LNCAP (cell line): Measurements from ENCODE around the gene IL32.

ENCODE experiments used
- CTCF ChIP-seq: fragments of 450-650 bp; IDR thresholded peaks from 2 replicates; pipeline ENCODE4 v1.5.1; 2017; ENCODE audit warnings: mild to moderate bottlenecking

IL32 gene

GRCh38 chr16:3065742-3066439, 451 bp downstream of the IL32 start:
- TF ChIP-seq CTCF = no peak

- no peak for TF ChIP-seq CTCF
Measured at GRCh38 chr16:3066440-3066748, 954 bp downstream of the IL32 start.

- no peak for TF ChIP-seq CTCF
Measured at GRCh38 chr16:3068487-3068886, 3.0 kb downstream of the IL32 start.

GRCh38 chr16:3070608-3071111, 5.2 kb downstream of the IL32 start:
- TF ChIP-seq CTCF = no peak

- TF ChIP-seq CTCF = no peak
Measured at GRCh38 chr16:3071655-3072054, 6.2 kb downstream of the IL32 start.

- no peak for TF ChIP-seq CTCF
Measured at GRCh38 chr16:3073448-3073847, 8.0 kb downstream of the IL32 start.

- no peak for TF ChIP-seq CTCF
Measured at GRCh38 chr16:3074860-3075522, 9.6 kb downstream of the IL32 start.
